Measurements from ENCODE around the gene SPRR2B. TPM values are rescaled to one million over a fixed set of nuclear protein-coding genes. Genes with fewer than 3 reads are reported as not detected.

The SPRR2B gene
- total and polyA plus RNA-seq, 9 of the 15 experiments (the other 6 are each of a cell fraction or from before 2014, with no cell fraction given), result not detected

GRCh38 chr1:153032677-153033308 is 38.6 kb downstream of the SPRR2B start (continued):
- TF ChIP-seq SAP30 (IDR thresholded peaks at IDR 0.05; ENCODE audit: borderline replicate concordance, insufficient read depth, low read depth, low read length, poor library complexity, severe bottlenecking), result no peak
- no peak for TF ChIP-seq GABPA (tag; conservative IDR thresholded peaks at IDR 0.05; ENCODE audit: low read depth)
- no peak for TF ChIP-seq ZBTB26 (CRISPR knock-in tag; IDR thresholded peaks at IDR 0.05)
- TF ChIP-seq REST (IDR thresholded peaks at IDR 0.05; ENCODE audit: borderline replicate concordance), result peak; percentile 29; the same call in 1 of the 2 replicates
- no peak for TF ChIP-seq REST (CRISPR knock-in tag; IDR thresholded peaks at IDR 0.05; ENCODE audit: low read depth)
- no peak for TF ChIP-seq POLR2B (IDR thresholded peaks at IDR 0.05; ENCODE audit: low read depth, partially characterized antibody)
- peak; percentile 73 for TF ChIP-seq ATF3 (IDR thresholded peaks at IDR 0.05)
- no peak for TF ChIP-seq ATF3 (CRISPR knock-in tag; conservative IDR thresholded peaks at IDR 0.05)
- no peak for TF ChIP-seq ZNF561 (CRISPR knock-in tag; conservative IDR thresholded peaks at IDR 0.05)
- TF ChIP-seq RAD21 (CRISPR knock-in tag; conservative IDR thresholded peaks at IDR 0.05 in 1 of 2, IDR thresholded peaks at IDR 0.05 in 1 of 2), result peak; percentile 48 to 62; a peak in 3 of 4 replicates
- no peak for TF ChIP-seq KAT2B (IDR thresholded peaks at IDR 0.05; ENCODE audit: low read depth, low read length)
- TF ChIP-seq HDAC3 (IDR thresholded peaks at IDR 0.05; ENCODE audit: borderline replicate concordance, partially characterized antibody), result no peak
- TF ChIP-seq ZFP91 (CRISPR knock-in tag; IDR thresholded peaks at IDR 0.05), result no peak
- no peak for TF ChIP-seq ZNF184 (CRISPR knock-in tag; IDR thresholded peaks at IDR 0.05)
